Erythroblast (primary cell): ENCODE data around the gene NUTM2F.

Experiments used
- GATA1 ChIP-seq: IDR thresholded peaks from 2 replicates; pipeline ENCODE4 v1.6.1; 2011; ENCODE audit warnings: low read depth, mild to moderate bottlenecking, control low read depth, low read length, moderate library complexity
- POLR2A ChIP-seq: IDR thresholded peaks from 2 replicates; pipeline ENCODE4 v1.6.1; 2011; ENCODE audit warnings: mild to moderate bottlenecking, low read length

GRCh38 chr9:94277885-94278536 is 50.4 kb downstream of the NUTM2F start:
- no peak for TF ChIP-seq POLR2A
- no peak for TF ChIP-seq GATA1
